B cell (primary cell): ENCODE data around the gene B4GALNT3. TPM values are rescaled to one million over a fixed set of nuclear protein-coding genes. Genes with fewer than 3 reads are reported as not detected.

Source experiments
- ATAC-seq: fragments of 200-7000 bp; cut with Tn5 transposase; one replicate; pipeline ENCODE4 v1.10.0; 2021; ENCODE audit warnings: low read depth, mild to moderate bottlenecking, moderate number of reproducible peaks, moderate library complexity
- CTCF ChIA-PET: fragments of 350-600 bp; sonication (Branson Sonifier 250); formaldehyde crosslinking; loops from one replicate; lab custom pipeline; 2021; ENCODE audit warnings: antibody characterized with exemption, inconsistent platforms; lab: Charles Lee
- POLR2A ChIA-PET: fragments of 350-600 bp; sonication (Branson Sonifier 250); formaldehyde crosslinking; loops from one replicate; lab custom pipeline; 2021; ENCODE audit warnings: antibody characterized with exemption; lab: Charles Lee
- DNase-seq: peaks from one replicate; pipeline ENCODE4 v3.0.0; 2013
- H2AFZ ChIP-seq: 2 replicates; pipeline ENCODE4 v1.6.1; 2012; ENCODE audit warnings: mild to moderate bottlenecking, low read depth, low read length; ENCODE audit not compliant: insufficient read depth, poor library complexity, severe bottlenecking
- H3K27ac ChIP-seq, 2 donors: 1 replicate in 1 of 2; 2 replicates in 1 of 2; pipeline ENCODE4 v1.5.1; 2012 to 2013; ENCODE audit warnings: low read length in 2 of 2, mild to moderate bottlenecking in 2 of 2, moderate library complexity in 1 of 2
- H3K27me3 ChIP-seq, 4 experiments: fragments of 200-600 bp in 1 of 4; sonication (generic) in 1 of 4; replicated peaks in 1 of 4; 1 replicate in 2 of 4; 2 replicates in 2 of 4; pipeline versions ENCODE4 v1.6.1 to v1.7.0; 2013 to 2016; ENCODE audit warnings: low read length in 3 of 4, mild to moderate bottlenecking in 2 of 4, mixed read lengths in 1 of 4, moderate library complexity in 1 of 4; ENCODE audit not compliant: insufficient read depth in 4 of 4, control insufficient read depth in 3 of 4; ENCODE audit errors: control extremely low read depth in 1 of 4
- H3K36me3 ChIP-seq, 2 experiments: replicated peaks in 1 of 2; 1 replicate in 1 of 2; 2 replicates in 1 of 2; pipeline versions ENCODE4 v1.6.1 to v1.7.1; 2013; ENCODE audit warnings: low read length in 1 of 2; ENCODE audit not compliant: insufficient read depth in 2 of 2, control insufficient read depth in 1 of 2; ENCODE audit errors: control extremely low read depth in 1 of 2, extremely low read depth in 1 of 2
- H3K4me1 ChIP-seq, 2 donors: fragments of 200-600 bp in 1 of 2; sonication (generic) in 1 of 2; 1 replicate in 1 of 2; 2 replicates in 1 of 2; pipeline versions ENCODE4 v1.5.1 to v1.6.1; 2013 to 2017; ENCODE audit warnings: low read length in 2 of 2; ENCODE audit not compliant: control insufficient read depth in 2 of 2, insufficient read depth in 2 of 2
- H3K4me2 ChIP-seq: replicated peaks from 2 replicates; pipeline ENCODE3; 2012; ENCODE audit warnings: mild to moderate bottlenecking, low read depth, low read length; ENCODE audit not compliant: poor library complexity, severe bottlenecking
- H3K4me3 ChIP-seq, 5 experiments: fragments of 200-600 bp in 1 of 5; sonication (generic) in 1 of 5; 1 replicate in 3 of 5; 2 replicates in 2 of 5; pipeline versions ENCODE4 v1.5.1 to v1.7.0; 2011 to 2016; ENCODE audit warnings: low read length in 4 of 5, mild to moderate bottlenecking in 4 of 5, low read depth in 2 of 5, control low read depth in 1 of 5, moderate library complexity in 1 of 5; ENCODE audit not compliant: insufficient read depth in 1 of 5; ENCODE audit errors: control extremely low read depth in 1 of 5, extremely low read depth in 1 of 5
- H3K79me2 ChIP-seq: fragments of 200-600 bp; sonication (generic); one replicate; pipeline ENCODE4 v1.6.0; 2016; ENCODE audit warnings: low read length; ENCODE audit not compliant: control insufficient read depth, insufficient read depth
- H3K9ac ChIP-seq: fragments of 200-600 bp; sonication (generic); 2 replicates; pipeline ENCODE4 v1.6.1; 2017; ENCODE audit warnings: mild to moderate bottlenecking, low read length, moderate library complexity
- H3K9me3 ChIP-seq, 3 donors: one replicate each; pipeline versions ENCODE4 v1.6.1 to v1.7.1; 2013; ENCODE audit warnings: low read length in 2 of 3; ENCODE audit not compliant: control insufficient read depth in 2 of 3, insufficient read depth in 1 of 3; ENCODE audit errors: control extremely low read depth in 1 of 3
- H4K20me1 ChIP-seq: 2 replicates; pipeline ENCODE4 v1.6.0; 2012; ENCODE audit warnings: mild to moderate bottlenecking, low read length; ENCODE audit not compliant: insufficient read depth, control insufficient read depth, poor library complexity, severe bottlenecking
- H3K27ac Mint-ChIP-seq: one replicate; pipeline ENCODE4 v1.8.0; 2021; ENCODE audit warnings: mixed read lengths
- H3K27me3 Mint-ChIP-seq: one replicate; pipeline ENCODE4 v1.8.0; 2021; ENCODE audit warnings: mixed read lengths
- H3K4me1 Mint-ChIP-seq: one replicate; pipeline ENCODE4 v1.8.0; 2021; ENCODE audit warnings: mixed read lengths
- H3K4me3 Mint-ChIP-seq: one replicate; pipeline ENCODE4 v1.8.0; 2021; ENCODE audit warnings: mixed read lengths
- H3K9me3 Mint-ChIP-seq: one replicate; pipeline ENCODE4 v1.8.0; 2022; ENCODE audit warnings: mixed read lengths; ENCODE audit not compliant: insufficient read depth
- EZH2 ChIP-seq: IDR thresholded peaks from 2 replicates; pipeline ENCODE4 v1.6.1; 2012; ENCODE audit warnings: borderline replicate concordance, low read depth, mild to moderate bottlenecking, moderate library complexity, low read length; ENCODE audit not compliant: insufficient read depth, poor library complexity, severe bottlenecking
- WGBS: methylation state at CpG from one replicate; pipeline ENCODE4 v1.1.5; 2013; ENCODE audit warnings: missing lambda C conversion rate; ENCODE audit not compliant: insufficient coverage; 5-methylcytosine and 5-hydroxymethylcytosine counted together
- intact Hi-C: fragments of 100-400 bp; cut with micrococcal nuclease; formaldehyde crosslinking; loops from one replicate; pipeline ENCODE4 v1.10.0; 2022
- polyA plus RNA-seq: library from polyadenylated mRNA; depleted of rRNA; stranded (reverse); fragments of >200 nt; gene quantifications from 2 replicates; pipeline ENCODE4 v1.2.3, GENCODE V29; 2012
- total RNA-seq, 2 donors: library from RNA; stranded (reverse); fragments of 120-200 nt in 1 of 2; gene quantifications; 1 replicate in 1 of 2; 2 replicates in 1 of 2; pipeline versions ENCODE4 v1.2.3 to v1.2.4, GENCODE V29; 2013 to 2022
- TF ChIP-seq, protein P1 (sequence below): fragments of 200-600 bp; IDR thresholded peaks from one replicate; pipeline ENCODE4 v1.8.0; 2022; ENCODE audit warnings: antibody characterized with exemption, mild to moderate bottlenecking

B4GALNT3 gene
- total and polyA plus RNA-seq, 2 donors (not counting 1 experiment from before 2014, with no cell fraction given): 0.25 TPM; not detected in 1

DNA sequence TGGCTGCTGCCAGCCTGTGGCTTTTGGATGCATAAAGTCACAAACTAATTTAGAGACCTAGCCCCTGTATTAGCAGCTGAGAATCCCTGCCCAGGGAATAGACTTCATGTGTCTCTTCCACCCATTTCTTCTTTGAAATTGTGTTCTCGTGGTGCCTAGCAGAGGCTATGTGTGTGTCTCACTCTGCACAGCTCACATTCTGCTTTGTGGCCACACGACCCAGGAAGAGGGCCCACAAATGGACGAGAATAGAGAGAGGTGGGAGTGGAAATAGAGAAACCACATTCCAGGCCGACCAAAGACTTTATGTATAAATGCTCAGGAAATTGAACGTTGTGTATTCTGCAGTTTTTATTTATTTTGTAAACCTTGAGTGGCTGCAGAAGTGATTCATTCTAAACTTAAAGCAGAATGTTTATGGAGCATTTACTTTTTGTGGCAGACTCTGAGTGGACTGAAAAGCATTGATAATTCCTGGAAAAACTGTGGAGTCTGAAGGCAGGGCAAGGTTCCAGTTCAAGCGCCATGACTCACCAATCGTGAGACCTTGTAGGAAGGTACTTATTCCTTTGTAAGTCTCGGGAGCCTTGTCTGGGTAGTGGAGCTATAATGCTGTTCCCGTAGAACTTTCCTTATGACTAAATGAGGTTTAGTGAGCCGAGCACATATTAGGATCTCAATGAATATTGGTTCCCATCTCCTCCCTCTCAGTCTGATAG is 9.1 kb downstream of the B4GALNT3 start:
- Histone ChIP-seq H3K9me3 (no peaks in the 10 kb centered on the region), H3K4me2 (no peak overlapping the region), H3K27ac (no peak overlapping the region), H3K9ac (no peak overlapping the region), H3K4me1 (no peaks in the 10 kb centered on the region), H4K20me1 (no peaks in the 10 kb centered on the region), H3K27me3 (peaks cover 0 to 5% (median 2%) of the 10 kb centered on the region in 4 experiments), H3K36me3 (no peaks in the 10 kb centered on the region), H2AFZ (no peak overlapping the region), H3K79me2 (no peaks in the 10 kb centered on the region), H3K4me3 (no peak overlapping the region)
- no peak for ATAC-seq
- TF ChIP-seq, protein P1, sequence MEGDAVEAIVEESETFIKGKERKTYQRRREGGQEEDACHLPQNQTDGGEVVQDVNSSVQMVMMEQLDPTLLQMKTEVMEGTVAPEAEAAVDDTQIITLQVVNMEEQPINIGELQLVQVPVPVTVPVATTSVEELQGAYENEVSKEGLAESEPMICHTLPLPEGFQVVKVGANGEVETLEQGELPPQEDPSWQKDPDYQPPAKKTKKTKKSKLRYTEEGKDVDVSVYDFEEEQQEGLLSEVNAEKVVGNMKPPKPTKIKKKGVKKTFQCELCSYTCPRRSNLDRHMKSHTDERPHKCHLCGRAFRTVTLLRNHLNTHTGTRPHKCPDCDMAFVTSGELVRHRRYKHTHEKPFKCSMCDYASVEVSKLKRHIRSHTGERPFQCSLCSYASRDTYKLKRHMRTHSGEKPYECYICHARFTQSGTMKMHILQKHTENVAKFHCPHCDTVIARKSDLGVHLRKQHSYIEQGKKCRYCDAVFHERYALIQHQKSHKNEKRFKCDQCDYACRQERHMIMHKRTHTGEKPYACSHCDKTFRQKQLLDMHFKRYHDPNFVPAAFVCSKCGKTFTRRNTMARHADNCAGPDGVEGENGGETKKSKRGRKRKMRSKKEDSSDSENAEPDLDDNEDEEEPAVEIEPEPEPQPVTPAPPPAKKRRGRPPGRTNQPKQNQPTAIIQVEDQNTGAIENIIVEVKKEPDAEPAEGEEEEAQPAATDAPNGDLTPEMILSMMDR: no peak
- no peak for TF ChIP-seq EZH2
- Mint-ChIP-seq H3K9me3 (no peaks in the 10 kb centered on the region), H3K27ac (no peak overlapping the region), H3K27me3 (peaks cover 31% of the 10 kb centered on the region), H3K4me1 (peaks cover 2% of the 10 kb centered on the region), H3K4me3 (no peak overlapping the region)
- no peak for DNase-seq
- CTCF ChIA-PET: no interaction called here
- WGBS: 98% methylated on average over 5 of the region's 10 CpGs
- intact Hi-C loops: no loop called here
- POLR2A ChIA-PET: no interaction called here

DNA sequence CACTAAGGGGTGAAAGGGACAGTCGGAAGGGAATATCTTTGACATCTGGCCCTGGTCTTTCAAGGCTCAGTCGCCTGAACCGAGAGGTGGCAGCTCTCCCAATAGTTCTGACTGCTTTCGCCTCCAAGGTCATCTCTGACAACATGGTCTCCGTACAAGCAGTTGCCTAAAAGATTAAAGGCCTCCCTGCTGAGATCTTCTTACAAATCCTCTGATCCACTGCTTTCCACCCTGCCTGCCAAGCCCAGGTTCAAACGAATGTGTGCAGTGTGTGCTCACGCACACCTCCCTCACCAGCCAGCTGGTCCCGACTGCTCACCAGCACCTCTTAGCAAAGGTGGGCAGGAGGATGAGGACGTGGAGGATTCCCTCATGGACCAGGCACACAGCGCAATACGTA is 10.4 kb downstream of the B4GALNT3 start:
- DNase-seq (no peak), ATAC-seq (no peak)
- Histone ChIP-seq H3K27me3 (peaks cover 0 to 6% (median 4%) of the 10 kb centered on the region in 4 experiments), H3K79me2 (no peaks in the 10 kb centered on the region), H3K4me1 (no peaks in the 10 kb centered on the region), H3K9me3 (no peaks in the 10 kb centered on the region), H3K36me3 (no peaks in the 10 kb centered on the region), H2AFZ (no peak overlapping the region), H3K4me2 (no peak overlapping the region), H3K9ac (no peak overlapping the region), H3K4me3 (no peak overlapping the region), H4K20me1 (no peaks in the 10 kb centered on the region), H3K27ac (no peak overlapping the region)
- intact Hi-C loops: no loop called here
- 82% methylated on average over 10 of the region's 11 CpGs for WGBS
- peaks cover 28% of the 10 kb centered on the region for H3K27me3 Mint-ChIP-seq
- peaks cover 2% of the 10 kb centered on the region for H3K4me1 Mint-ChIP-seq
- ChIA-PET CTCF (no interaction called here), POLR2A (no interaction called here)
- H3K9me3 Mint-ChIP-seq: no peaks in the 10 kb centered on the region
- no peak for TF ChIP-seq EZH2
- TF ChIP-seq, protein P1: no peak
- H3K27ac Mint-ChIP-seq: no peak overlapping the region
- no peak overlapping the region for H3K4me3 Mint-ChIP-seq
